22Rv1 (cell line): Measurements from ENCODE around the gene EPB41.

ENCODE experiments used
- H3K27ac ChIP-seq: fragments of 450-650 bp; 2 replicates; pipeline ENCODE4 v1.5.1; 2017
- ZFX ChIP-seq: fragments of 450-650 bp; IDR thresholded peaks from 2 replicates; pipeline ENCODE4 v1.6.1; 2017; ENCODE audit warnings: antibody characterized with exemption, borderline replicate concordance
- TF ChIP-seq, protein P1 (sequence below): fragments of 450-650 bp; IDR thresholded peaks from 2 replicates; pipeline ENCODE4 v1.5.1; 2017; ENCODE audit warnings: mild to moderate bottlenecking

EPB41 gene

DNA sequence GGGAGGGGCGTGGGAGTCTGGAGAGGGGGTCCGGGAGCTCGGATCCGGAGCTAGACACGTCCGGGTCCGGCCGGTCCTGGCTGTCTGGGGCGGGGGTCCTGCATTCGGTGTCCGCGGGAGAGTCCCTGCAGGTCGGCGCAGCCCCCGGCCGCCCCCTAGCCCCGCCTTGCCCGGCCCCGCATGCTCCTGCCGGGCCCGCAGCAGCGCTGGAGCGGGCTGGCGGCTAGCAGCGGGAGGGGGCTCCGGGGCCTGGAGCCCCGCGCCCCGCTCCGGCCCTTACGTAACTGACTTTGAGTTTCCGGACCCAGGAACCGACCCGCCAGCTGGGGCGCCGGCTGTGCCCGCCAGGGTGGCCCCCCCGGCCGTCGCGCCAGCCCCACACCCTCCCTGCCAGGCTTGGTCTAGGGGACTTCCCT lies 26.9 kb upstream of the EPB41 start:
- peak overlapping the region; percentile 44 for H3K27ac ChIP-seq

DNA sequence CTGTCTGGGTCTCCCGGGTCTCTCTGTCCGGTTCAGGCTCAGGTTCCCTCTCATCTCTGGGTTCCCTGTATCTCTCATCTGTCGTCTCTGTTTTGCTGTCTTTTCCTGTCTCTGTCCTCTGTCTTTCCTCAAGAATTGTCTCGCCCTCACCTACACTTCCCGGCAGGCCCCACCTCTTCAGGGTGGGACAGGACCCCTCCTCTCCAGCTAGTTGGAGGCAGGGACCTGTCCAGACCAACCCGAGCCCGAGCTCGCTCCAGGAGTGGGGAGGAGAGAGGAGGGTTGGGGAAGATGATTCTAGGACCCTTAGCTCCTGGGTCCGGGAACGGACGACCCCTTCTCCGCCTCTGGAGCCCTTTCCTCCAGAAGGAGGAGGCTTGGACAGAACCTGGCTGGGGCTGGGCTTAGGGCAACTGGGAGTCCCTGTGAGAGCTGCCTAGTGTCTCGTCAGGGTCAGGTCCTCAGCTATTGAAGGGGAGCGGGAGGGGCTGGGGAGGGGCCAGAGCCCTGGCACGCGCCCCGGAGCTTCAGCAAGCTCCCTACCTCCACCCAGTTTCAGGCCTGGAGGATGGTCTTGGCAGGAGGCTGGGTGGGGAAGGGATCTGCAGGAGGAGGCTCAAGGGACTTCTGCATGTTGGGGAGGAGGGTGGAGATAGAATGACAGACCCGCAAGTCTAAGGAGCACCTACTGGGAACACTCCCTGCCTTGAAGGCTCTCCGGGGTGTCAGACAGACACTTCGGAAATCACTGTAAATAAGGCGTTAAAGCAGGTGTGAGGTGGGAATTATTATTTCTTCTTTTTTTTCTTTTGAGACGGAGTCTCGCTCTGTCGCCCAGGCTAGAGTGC lies 26.3 kb upstream of the EPB41 start:
- peak overlapping the region; percentile 44; the same call in 1 of the 2 replicates for H3K27ac ChIP-seq
- no peak for TF ChIP-seq ZFX
- TF ChIP-seq, protein P1, sequence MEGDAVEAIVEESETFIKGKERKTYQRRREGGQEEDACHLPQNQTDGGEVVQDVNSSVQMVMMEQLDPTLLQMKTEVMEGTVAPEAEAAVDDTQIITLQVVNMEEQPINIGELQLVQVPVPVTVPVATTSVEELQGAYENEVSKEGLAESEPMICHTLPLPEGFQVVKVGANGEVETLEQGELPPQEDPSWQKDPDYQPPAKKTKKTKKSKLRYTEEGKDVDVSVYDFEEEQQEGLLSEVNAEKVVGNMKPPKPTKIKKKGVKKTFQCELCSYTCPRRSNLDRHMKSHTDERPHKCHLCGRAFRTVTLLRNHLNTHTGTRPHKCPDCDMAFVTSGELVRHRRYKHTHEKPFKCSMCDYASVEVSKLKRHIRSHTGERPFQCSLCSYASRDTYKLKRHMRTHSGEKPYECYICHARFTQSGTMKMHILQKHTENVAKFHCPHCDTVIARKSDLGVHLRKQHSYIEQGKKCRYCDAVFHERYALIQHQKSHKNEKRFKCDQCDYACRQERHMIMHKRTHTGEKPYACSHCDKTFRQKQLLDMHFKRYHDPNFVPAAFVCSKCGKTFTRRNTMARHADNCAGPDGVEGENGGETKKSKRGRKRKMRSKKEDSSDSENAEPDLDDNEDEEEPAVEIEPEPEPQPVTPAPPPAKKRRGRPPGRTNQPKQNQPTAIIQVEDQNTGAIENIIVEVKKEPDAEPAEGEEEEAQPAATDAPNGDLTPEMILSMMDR: no peak

More for the DNA sequence above, 26.9 kb upstream of the EPB41 start:
- TF ChIP-seq, protein P1: no peak
- no peak for TF ChIP-seq ZFX

DNA sequence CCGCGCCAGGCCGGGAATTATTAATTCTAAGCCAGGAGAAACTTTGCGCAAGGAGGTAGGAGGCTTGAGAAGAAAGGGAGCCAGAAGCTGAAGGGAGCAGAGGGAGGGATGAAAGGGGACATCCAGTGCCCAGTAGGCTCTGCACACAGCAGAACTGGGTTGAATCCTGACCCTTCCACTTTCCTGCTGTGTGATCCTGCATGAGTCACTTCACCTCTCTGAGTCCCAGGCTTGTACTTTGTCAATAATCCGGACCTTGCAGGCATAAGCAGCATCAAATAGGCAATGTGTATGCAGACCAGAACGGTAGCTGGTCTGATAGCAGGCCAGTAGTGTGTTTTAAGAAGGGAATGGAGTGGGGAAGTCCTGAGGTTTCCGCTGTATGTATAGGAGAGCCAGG lies 25.5 kb upstream of the EPB41 start:
- no peak overlapping the region for H3K27ac ChIP-seq
- TF ChIP-seq, protein P1: no peak
- TF ChIP-seq ZFX: no peak

DNA sequence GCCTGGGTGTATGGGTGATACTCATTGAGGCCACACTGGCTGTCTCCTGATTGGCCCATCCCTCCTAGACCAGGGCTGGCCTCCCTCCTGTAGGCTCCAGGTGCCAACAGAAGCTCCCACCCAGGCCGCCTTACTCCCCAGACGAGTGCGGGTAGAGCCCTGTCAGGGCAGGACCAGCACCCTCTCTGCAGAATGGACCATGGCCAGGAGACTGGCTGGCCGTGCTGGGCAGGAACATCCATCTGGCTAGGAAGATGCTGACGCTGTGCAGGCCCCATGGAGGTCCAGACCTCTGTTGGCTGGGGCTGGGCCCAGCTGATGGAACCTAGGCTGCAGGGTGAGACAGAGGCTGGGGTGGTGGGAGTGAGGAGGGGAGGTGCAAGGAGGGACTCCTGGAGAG lies 25.0 kb upstream of the EPB41 start:
- no peak overlapping the region for H3K27ac ChIP-seq
- no peak for TF ChIP-seq ZFX
- TF ChIP-seq, protein P1: no peak

DNA sequence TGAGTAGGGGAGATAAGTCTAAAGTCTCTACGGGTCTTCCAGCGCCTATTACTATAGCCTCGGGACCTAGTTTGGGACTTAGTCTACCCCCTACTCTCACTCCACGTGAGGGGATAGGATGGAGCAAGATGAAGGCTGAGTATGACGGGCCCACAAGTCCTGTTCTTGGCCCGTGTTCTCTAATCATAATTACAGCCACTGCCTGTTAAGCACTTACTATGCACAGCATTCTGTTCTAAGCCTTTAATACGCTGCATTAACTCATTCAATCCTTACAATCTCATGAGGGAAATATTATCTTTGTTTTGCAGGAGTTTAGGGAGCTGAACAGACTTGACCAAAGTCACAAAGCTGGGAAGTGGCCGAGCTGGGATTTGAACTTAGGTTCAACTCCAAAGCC lies 23.9 kb upstream of the EPB41 start:
- TF ChIP-seq, protein P1: no peak
- no peak for TF ChIP-seq ZFX
- H3K27ac ChIP-seq: no peak overlapping the region

DNA sequence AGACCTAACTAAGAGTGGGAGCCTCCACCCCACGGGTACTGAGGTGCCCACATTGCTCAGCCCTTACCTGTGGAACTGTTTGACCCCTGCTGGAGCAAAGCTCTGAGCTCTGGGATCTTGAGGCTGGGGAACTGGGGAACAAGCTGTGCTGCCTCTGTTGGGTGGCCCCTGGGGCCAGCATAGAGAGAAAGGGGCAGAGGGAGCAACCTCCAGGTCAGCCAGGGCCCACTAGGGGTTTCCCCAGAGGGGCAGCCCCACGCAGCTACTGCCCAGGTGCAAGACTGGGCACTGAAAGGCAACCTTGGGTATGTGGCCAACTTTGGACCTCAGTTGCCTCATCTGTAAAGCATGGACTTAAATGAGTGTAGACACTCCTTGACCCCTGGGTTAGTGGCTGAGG lies 23.5 kb upstream of the EPB41 start:
- TF ChIP-seq, protein P1: no peak
- no peak for TF ChIP-seq ZFX

DNA sequence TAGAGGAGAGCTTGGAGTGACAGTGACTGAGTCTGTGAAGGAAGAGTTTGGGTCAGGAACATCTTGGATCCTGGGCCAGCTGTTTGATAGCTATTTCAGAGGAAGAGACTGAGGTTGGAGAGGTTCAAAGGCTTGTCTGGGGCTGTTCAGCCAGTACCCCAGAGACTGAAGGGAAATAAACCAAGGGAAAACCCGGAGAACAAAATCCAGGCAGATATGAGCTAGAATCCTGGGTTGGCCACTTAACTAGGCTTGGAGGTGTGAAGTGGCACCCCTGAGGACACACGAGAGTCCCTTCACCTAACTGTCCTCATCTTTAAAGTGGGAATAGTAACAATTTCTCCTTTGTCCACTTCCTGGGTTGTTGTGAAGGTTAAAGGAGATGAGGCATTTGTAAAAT lies 23.1 kb upstream of the EPB41 start:
- no peak overlapping the region for H3K27ac ChIP-seq
- no peak for TF ChIP-seq ZFX
- TF ChIP-seq, protein P1: no peak

More for the DNA sequence above, 23.5 kb upstream of the EPB41 start:
- H3K27ac ChIP-seq: no peak overlapping the region
